HG03196 (cell line): Measurements from ENCODE around the gene FAF1.
"Not testable (repeated sequence)": the region's sequence is repeated elsewhere in the genome, so short reads cannot be mapped to it uniquely, and the experiment has no call there.

Experiments used
- ATAC-seq: cut with Tn5 transposase; IDR thresholded peaks from one replicate; pipeline ENCODE4 v1.9.1; 2021; ENCODE audit not compliant: unreplicated experiment

The FAF1 gene

DNA sequence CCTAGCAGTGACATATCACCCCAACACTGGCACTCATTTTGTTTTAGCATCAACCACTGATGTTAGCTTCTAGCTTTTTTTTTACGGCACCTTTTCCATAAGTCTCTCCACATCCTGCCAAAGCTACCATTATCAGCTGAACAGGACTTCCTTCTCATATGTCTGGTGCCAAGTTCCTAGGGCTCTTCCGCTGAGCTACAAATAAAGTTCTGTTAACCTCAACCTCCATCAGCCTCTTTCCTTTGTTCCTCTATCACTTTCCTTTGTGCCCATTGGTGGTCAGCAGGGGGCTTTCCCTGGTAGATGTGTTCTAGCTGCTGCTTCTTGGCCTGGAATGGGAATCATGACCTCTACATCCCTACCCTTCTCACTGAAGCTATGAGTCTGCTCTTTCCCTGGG, 163.8 kb downstream of the FAF1 start:
- ATAC-seq: no peak

DNA sequence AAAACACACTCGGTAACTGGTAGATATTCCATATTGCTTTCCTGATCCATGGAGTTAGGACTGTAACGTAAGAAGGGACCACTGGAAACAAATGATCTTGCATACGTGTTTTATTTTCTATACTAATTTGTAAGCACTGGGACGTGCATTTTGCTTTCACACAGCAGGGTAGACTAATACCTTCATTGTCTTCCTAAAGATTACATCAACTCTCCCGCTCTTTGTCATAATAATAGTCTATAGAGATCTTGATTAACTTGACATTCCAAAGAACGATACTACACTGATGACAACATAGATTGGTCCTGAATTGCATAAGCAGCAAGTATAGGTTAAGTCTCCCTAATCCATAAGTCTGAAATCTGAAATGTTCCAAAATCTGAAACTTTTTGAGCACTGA, 166.5 kb downstream of the FAF1 start:
- no peak for ATAC-seq

GRCh38 chr1:50787266-50787665, 172.8 kb downstream of the FAF1 start:
- ATAC-seq: no peak

GRCh38 chr1:50783286-50783685, 176.8 kb downstream of the FAF1 start:
- ATAC-seq: no peak

DNA sequence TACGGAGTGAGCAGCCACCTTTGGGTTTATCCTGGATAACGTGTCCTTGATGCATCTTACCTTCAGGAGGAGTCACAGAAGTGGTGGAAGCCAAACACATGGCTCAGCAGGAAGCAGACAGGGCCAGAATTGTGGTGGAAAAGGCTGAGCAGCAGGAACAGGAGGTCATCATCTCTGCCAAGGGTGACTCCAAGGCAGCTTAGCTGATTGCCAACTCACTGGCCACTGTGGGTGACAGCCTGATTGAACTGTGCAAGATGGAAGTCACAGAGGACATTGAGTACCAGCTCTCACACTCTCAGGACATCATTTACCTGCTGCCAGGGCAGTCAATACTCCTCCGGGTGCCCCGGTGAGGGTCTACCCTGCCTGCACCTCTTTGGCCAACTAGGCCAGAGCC, 179.3 kb downstream of the FAF1 start:
- ATAC-seq: no peak

DNA sequence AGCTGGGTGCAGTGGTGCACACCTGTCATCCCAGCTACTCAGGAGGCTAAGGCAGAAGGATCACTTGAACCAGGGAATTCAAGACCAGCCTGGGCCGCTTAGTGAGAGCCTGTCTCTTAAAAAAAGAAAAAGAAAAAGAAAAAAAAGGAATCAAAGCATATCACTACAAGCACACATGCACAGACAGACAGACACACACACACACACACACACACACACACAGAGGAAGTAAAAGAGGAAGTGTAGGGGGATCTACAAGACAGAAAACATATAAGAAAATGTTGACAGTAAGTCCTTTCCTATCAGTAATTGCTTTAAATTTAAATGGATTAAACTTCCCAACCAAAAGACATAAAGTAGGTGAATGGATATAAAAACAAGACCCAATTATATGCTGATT, 180.3 kb downstream of the FAF1 start:
- no peak for ATAC-seq

DNA sequence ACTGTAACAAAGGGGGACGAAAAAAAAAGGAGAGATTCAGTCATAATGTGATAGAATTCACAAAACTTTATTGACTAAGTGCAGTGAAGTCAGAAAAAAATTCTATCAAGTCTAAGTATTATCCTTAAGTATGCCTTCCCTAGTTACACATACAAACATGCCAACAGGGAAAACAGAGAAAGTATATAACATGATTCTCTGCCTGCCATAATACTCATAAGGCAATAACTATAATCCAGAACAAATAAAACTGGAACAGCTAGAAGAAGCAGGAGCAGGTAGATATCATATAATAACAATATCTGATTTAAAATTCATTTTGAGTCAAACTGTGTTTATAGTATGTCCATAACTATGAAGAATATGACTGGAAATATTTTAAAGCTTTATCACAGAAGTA, 184.3 kb downstream of the FAF1 start:
- ATAC-seq: no peak

DNA sequence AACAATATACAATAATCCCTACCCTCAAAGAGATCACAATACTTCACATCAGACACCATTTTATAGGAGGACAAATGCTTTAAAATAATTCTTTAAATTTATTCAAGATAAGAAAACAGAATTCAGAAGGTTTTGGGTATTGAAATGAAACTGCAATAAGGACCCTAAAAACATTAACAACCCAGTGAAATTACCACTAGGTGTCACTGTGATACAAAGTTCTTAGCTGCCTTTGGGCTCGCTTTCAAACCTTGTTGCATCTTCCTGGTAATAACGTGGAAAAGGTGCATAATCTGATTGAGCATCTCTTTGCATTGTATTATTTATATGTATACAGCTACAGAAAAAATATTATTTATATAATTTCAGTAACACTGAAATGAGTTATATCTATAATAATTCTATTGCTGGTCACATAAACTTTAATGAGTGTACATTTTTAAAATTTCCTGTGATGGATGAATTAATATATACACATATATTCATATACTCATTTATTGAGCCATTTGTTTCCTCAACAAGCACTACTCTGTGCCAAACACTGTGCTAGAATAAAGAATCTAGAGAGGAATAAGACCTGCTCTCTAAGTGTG, 185.2 kb downstream of the FAF1 start:
- no peak for ATAC-seq

DNA sequence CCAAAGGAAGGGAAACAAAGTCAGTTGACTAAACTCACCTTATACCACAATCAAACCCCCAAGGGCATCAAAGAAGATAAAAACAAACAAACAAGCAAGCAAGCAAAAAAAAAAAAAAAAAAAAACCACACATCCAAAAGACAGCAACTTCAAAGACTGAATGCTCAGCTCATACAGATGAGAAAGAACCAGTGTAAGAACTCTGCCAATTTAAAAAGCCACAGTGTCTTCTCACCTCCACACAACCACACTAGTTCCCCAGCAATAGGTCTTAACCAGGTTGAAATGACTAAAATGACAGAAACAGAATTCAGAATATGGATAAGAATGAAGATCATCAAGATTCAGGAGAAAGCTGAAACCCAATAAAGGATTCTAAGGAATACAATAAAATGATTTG, 193.4 kb downstream of the FAF1 start:
- no peak for ATAC-seq

DNA sequence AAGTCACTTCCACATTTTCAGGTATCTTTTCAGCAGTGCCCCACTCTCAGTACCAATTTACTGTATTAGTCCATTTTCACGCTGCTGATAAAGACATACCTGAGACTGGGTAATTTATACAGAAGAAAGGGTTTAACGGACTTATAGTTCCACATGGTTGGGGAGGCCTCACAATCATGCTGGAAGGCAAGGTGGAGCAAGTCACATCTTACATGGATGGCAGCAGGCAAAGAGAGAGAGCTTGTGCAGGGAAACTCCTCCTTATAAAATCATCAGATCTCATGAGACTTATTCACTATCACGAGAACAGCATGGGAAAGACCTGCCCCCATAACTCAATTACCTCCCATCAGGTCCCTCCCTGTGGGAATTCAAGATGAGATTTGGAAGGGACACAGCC, 203.5 kb downstream of the FAF1 start:
- not testable (repeated sequence) for ATAC-seq

GRCh38 chr1:50754764-50755163, 205.3 kb downstream of the FAF1 start:
- ATAC-seq: not testable (repeated sequence)

GRCh38 chr1:50750021-50750619, 209.9 kb downstream of the FAF1 start:
- no peak for ATAC-seq

DNA sequence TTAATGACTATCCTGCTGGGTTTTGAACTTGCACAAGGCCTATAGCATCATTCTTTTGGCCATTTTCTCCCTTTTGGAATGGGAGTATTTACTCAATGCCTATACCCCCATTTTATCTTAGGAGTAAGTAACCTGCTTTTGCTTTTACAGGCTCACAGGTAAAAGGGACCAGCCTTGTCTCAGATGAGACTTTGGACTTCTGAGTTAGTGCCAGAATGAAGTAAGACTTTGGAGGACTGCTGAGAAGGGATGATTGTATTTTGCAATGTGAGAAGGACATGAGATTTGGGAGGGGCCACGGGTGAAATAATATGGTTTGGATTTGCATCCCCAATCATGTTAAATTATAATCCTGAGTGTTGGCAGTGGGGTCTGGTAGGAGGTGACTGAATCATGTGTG, 212.7 kb downstream of the FAF1 start:
- ATAC-seq: no peak

DNA sequence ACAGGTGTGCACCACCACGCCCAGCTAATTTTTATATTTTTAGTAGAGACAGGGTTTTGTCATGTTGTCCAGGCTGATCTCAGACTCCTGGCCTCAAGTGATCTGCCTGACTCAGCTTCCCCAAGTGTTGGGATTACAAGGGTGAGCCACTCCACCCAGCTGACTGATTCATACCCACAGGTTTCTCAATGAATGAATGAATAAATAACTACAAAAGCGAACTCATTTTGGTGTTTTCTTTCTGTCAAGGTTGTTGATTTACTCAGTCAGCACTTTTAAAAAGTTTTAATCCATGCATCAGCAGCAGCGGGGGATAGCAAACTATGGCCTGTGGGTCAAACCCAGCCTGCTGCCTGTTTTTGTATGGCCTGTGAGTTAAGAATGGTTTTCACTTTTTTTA, 217.5 kb downstream of the FAF1 start:
- no peak for ATAC-seq

- no peak for ATAC-seq
These were observed 220.9 kb downstream of the FAF1 start for GRCh38 chr1:50739125-50739524.

- ATAC-seq: no peak
These were observed 224.6 kb downstream of the FAF1 start for GRCh38 chr1:50735443-50735842.

DNA sequence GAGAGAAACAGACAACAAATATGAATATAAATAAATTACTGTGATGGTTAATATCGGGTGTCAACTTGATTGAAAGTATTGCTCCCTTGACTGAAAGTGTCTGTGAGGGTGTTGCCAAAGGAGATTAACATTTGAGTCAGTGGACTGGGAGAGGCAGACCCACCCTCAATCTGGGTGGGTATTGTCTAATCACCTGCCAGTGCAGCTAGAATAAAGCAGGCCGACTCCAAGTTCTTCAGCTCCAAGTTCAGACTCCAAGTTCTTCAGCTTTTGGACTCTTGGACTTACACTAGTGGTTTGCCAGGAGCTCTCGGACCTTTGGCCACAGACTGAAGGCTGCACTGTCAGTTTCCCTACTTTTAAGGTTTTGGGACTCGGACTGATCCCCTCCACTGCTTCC, 232.5 kb downstream of the FAF1 start:
- not testable (repeated sequence) for ATAC-seq

DNA sequence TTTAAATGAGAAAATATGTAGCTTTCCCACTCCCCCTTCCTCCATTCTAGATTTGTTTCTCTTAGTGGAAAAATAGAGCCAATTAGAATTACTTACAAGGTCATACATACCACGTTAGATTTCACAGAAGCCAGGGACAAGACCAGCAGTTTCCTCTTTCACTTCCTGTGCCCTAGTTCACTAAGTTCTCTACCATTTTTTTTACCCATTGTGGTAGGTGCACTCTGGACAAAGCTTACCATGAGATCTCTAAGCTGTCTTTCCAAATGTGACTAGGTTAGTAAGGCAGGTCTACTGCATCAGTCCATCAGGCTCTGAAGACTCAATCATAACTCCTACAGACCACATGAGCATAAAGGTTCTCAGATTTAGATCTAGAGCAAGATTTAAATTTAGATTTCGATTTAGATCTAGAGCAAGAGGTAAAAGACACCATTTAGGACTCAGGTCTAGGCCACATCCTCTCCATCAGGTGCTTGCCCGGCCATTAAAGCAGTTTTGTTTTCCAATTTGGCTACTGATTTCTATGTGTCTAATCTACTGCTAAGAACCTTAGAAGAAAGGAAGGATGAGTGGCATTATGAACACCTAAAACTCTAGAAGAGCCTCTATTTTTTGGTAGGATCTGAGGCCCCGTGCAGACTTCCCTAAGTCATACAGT, 235.3 kb downstream of the FAF1 start:
- peak; percentile 83 for ATAC-seq

DNA sequence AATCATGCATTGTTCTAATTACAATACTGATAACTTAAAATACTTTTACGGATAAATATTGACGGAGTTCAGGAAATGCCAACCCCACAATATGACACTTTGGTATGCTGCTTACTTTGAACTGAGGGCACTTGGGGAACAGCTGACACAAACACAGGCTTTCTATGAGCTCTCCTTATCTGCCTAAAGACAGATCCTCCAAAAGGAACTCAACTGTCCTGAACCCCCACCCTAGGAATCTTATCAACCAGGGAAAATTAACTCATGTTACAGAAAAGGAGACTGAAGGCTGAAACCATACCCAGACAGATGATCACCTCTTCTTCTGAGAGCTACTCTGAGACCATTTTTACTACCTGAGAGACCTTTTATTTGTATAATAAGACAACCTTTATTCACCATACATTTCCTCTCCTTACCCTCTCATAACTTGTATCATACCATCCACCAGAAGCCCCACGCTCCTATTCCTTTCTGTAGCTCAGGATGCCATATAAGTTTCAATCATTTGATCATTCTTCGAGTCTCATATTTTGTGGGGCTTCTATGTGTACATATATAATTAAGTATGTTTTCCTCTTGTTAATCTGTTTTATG, 239.5 kb downstream of the FAF1 start:
- ATAC-seq: no peak

DNA sequence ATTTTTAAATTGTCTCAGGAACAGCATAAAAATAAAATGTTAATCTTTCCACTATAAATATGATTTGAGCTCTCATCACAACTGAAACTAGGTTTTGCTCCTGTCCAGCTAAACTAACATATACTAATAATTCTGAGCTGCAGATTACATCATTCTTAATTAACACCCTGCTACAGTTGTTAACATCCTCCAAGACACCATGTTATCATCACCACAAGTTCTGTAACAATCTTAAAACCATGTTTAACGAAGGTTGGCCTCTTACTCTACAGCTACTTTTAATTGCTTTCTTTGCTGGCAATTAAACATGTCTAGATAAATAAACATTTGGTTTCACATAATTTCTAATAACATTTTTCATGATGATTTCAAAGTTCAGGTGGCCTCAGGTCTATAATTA, 240.9 kb downstream of the FAF1 start:
- ATAC-seq: no peak

DNA sequence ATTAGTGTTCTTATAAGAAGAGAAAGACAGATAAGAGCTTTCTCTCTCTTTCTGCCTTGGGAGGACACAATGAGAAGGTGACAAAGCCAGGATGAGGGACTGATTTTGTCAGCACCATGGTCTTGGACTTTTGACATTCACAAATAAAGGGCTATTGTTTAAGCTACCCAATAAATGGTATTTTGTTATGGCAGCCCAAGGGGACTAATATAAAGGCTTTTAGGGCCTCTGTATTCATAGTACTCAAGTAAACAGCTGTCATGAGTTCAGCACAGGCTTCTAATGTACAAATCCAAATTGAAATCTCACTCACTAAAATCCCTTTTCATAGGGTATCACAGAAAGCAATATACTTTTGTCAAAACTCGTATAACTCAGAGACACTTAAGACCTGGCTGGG, 242.7 kb downstream of the FAF1 start:
- ATAC-seq: no peak

DNA sequence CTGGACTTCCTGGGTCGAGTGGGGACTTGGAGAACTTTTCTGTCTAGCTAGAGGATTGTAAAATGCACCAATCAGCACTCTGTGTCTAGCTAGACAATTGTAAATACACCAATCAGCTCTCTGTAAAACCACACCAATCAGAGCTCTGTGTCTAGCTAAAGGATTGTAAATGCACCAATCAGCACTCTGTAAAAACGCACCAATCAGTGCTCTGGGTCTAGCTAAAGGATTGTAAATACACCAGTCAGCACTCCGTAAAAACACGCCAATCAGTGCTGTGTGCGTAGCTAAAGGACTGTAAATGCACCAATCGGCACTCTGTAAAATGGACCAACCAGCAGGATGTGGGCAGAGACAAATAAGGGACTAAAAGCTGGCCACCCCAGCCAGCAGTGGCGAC, 243.6 kb downstream of the FAF1 start:
- ATAC-seq: not testable (repeated sequence)
